ENCODE data around the gene TRIM42.

DNA sequence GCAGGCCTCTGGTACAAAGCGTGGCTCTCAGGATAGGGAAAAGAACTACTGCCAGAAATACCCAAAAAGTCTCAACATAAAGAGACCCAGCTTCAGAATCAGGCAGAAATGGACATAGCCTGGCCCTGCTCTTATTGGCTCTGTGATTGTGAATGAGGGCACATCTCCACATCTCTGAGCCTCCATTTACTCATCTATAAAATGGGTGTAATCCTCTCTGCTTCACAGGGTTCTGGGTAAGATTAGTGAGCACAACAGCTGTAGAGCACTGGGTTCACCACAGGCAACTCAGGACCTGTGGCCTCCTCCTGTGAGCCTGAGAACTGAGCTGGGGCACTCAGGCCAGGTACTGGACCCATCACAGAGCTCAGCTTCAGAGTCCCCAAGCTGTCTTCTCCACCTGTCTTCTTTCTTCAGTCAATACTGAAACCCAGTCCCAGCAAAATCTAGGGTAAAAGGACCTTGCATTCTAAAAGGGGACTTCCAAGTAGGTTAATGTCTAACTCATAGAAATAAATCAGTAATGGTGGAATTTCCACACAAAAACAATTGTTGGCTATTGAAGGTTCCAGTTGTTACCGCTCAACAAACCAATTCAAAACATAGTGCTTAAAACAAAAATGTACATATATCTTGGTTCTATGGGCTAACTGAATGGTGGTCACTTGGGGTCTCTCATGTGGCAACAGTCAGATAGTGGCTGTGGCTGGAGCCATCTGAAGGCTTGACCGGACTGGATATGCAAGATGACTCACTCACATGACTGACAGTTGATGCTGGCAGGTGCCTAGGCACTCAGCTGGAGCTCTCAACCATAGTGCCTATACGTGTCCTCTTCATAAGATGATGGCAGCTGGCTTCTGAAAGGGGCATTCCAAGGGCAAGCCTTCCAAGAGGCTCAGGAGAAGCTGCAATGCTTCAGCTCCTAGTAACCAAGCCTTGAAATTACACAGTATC lies 47.3 kb downstream of the TRIM42 start:
- TF ChIP-seq, protein P1, sequence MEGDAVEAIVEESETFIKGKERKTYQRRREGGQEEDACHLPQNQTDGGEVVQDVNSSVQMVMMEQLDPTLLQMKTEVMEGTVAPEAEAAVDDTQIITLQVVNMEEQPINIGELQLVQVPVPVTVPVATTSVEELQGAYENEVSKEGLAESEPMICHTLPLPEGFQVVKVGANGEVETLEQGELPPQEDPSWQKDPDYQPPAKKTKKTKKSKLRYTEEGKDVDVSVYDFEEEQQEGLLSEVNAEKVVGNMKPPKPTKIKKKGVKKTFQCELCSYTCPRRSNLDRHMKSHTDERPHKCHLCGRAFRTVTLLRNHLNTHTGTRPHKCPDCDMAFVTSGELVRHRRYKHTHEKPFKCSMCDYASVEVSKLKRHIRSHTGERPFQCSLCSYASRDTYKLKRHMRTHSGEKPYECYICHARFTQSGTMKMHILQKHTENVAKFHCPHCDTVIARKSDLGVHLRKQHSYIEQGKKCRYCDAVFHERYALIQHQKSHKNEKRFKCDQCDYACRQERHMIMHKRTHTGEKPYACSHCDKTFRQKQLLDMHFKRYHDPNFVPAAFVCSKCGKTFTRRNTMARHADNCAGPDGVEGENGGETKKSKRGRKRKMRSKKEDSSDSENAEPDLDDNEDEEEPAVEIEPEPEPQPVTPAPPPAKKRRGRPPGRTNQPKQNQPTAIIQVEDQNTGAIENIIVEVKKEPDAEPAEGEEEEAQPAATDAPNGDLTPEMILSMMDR (IDR thresholded peaks at IDR 0.05) = no peak
- no peak for TF ChIP-seq POLR2A (IDR thresholded peaks at IDR 0.05)
